ENCODE measurements around the gene FBXL17.

DNA sequence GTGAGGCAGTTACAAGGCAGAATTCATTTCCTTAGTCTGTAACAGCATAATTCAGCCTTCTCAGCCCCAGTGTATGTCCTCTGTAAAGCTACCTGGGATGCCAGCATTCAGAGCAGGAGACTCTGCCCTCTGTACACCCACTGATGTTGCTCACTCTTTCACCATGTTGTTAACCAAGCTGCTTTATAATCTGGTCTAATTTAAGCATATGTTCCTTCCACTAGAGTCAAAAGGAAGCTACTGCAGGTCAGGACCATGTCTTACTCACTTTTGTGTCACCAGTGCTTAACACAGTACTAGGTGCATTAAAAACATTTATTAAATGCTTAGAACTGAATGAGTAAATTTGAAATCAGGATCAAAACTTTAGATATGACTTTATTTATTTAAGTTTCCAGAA lies 185.6 kb downstream of the FBXL17 start:
- TF ChIP-seq, protein P1, sequence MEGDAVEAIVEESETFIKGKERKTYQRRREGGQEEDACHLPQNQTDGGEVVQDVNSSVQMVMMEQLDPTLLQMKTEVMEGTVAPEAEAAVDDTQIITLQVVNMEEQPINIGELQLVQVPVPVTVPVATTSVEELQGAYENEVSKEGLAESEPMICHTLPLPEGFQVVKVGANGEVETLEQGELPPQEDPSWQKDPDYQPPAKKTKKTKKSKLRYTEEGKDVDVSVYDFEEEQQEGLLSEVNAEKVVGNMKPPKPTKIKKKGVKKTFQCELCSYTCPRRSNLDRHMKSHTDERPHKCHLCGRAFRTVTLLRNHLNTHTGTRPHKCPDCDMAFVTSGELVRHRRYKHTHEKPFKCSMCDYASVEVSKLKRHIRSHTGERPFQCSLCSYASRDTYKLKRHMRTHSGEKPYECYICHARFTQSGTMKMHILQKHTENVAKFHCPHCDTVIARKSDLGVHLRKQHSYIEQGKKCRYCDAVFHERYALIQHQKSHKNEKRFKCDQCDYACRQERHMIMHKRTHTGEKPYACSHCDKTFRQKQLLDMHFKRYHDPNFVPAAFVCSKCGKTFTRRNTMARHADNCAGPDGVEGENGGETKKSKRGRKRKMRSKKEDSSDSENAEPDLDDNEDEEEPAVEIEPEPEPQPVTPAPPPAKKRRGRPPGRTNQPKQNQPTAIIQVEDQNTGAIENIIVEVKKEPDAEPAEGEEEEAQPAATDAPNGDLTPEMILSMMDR (IDR thresholded peaks at IDR 0.05), result no peak
- TF ChIP-seq POLR2A (IDR thresholded peaks at IDR 0.05), result no peak
